Central memory CD4-positive, alpha-beta T cell (primary cell): ENCODE measurements around the gene PRKAG2.

Source experiments
- DNase-seq: peaks from one replicate; pipeline ENCODE4 v3.0.0; 2022

PRKAG2 gene

GRCh38 chr7:151740081-151740851, 136.6 kb downstream of the PRKAG2 start:
- DNase-seq, result no peak

- no peak for DNase-seq
These were observed 138.0 kb downstream of the PRKAG2 start for GRCh38 chr7:151738925-151739324.

- no peak for DNase-seq
These were observed 140.5 kb downstream of the PRKAG2 start for GRCh38 chr7:151736403-151736909.

GRCh38 chr7:151735851-151736402, 141.0 kb downstream of the PRKAG2 start:
- DNase-seq, result no peak

- no peak for DNase-seq
These were observed 141.6 kb downstream of the PRKAG2 start for GRCh38 chr7:151735186-151735850.

GRCh38 chr7:151732834-151733592, 143.9 kb downstream of the PRKAG2 start:
- no peak for DNase-seq

GRCh38 chr7:151732292-151732691, 144.6 kb downstream of the PRKAG2 start:
- no peak for DNase-seq

GRCh38 chr7:151731022-151731441, 145.9 kb downstream of the PRKAG2 start:
- no peak for DNase-seq

GRCh38 chr7:151730591-151730990, 146.3 kb downstream of the PRKAG2 start:
- DNase-seq, result no peak

GRCh38 chr7:151729521-151729921, 147.4 kb downstream of the PRKAG2 start:
- DNase-seq, result no peak

GRCh38 chr7:151728746-151729145, 148.2 kb downstream of the PRKAG2 start:
- no peak for DNase-seq

GRCh38 chr7:151728286-151728660, 148.6 kb downstream of the PRKAG2 start:
- no peak for DNase-seq

GRCh38 chr7:151727579-151728285, 149.2 kb downstream of the PRKAG2 start:
- no peak for DNase-seq

- DNase-seq, result no peak
These were observed 150.0 kb downstream of the PRKAG2 start for GRCh38 chr7:151726652-151727578.

- no peak for DNase-seq
These were observed 150.9 kb downstream of the PRKAG2 start for GRCh38 chr7:151725844-151726651.

GRCh38 chr7:151724920-151725584, 151.9 kb downstream of the PRKAG2 start:
- DNase-seq, result no peak

GRCh38 chr7:151724250-151724915, 152.5 kb downstream of the PRKAG2 start:
- DNase-seq, result no peak

GRCh38 chr7:151723321-151723720, 153.6 kb downstream of the PRKAG2 start:
- DNase-seq, result no peak

GRCh38 chr7:151722533-151722932, 154.4 kb downstream of the PRKAG2 start:
- DNase-seq, result no peak
